ENCODE data around the gene EXT2.
A peak's percentile ranks its signal among the peaks of the same experiment; 100 is the strongest.

EXT2 gene

DNA sequence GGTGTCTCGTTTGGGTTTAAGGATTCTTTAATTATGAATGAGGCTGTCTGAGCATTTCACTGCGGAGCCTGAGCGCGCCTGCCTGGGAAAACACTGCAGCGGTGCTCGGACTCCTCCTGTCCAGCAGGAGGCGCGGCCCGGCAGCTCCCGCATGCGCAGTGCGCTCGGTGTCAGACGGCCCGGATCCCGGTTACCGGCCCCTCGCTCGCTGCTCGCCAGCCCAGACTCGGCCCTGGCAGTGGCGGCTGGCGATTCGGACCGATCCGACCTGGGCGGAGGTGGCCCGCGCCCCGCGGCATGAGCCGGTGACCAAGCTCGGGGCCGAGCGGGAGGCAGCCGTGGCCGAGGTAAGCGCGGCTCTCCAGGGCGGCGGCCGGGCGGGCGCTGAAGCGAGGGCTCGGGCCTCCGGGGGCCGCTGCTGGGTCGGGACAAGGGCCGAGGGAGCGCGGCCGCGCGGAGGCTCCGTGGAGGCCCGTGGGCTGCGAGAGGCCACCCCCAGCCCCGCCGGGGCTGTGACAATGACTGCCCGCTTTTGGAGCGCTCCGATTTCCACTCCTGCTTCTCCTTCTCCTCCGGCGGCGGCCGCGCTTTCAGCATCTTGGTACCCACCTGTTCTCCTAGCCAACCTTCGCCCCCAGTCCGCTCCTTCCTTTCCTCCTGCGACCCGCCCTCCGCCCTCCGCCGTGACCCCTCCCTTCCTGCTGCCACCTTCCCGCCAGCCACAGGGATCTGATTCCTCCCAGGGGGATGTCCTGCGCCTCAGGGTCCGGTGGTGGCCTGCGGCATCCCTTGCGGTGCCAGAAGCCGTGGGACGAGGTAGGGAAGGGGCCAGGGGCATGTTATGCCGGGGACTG, at the start of gene EXT2:
EXT2 (plus strand) TSS at position 173 of the 854 bp plus-strand sequence. CDS start 12,035 bp downstream, outside the sequence.
- peak; percentile 81 to 83 for DNase-seq (ENCODE audit: low read depth in 2 of 2)

DNA sequence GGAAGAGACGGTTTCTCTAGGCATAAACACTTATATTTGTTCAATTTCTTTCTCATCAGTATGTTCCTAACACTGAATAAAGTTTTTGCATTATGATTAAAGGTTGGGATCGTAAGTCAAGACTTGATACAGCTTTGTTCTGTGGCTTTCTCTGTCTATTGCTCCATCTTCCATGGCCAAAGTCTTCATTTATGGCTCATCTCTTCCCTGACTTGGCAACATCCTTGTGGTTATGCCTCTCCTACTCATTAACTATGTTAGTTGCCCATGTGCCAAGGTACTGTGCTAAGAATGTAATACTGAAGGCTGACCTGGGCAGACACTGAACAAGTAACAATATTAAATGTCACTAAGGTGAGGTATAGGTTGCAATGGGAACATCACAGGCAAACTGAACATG, 49.3 kb upstream of the EXT2 start:
- no peak for DNase-seq (ENCODE audit: low read depth in 2 of 2)

DNA sequence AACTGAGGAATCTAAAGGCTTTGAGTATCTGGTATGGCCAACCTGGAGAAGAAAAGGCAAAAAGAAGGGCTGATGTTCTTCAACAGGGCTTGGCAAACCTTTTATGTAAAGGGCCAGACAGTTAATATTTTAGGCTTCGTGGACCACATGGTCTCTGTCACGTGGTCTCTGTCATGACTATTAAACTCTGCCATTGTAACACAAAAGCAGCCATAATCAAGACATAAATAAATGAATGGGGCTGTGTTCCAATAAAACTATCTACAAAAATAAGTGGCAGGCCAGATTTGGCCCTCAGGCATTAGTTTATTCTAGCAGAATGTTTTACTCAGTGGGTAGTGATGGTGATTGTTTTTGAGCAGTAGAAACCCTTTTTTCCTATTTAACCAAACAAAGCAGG, 48.2 kb upstream of the EXT2 start:
- no peak for DNase-seq (ENCODE audit: low read depth in 2 of 2)

DNA sequence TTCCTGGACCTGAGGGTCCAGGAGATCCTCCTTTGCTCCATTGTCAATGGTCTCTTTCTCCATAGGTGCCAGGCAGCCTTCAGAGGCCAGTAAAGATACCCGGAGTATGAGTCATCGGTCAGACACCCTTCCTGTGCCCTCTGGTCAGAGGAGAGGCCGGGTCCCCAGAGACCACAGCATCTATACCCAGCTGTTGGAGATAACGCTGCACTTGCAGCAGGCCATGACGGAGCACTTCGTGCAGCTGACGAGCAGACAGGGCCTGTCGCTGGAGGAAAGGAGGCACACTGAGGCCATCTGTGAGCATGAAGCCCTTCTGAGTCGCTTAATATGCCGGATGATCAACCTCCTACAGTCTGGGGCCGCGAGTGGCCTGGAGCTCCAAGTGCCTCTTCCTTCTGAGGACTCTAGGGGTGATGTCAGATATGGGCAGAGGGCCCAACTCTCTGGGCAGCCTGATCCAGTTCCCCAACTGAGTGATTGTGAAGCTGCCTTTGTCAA, 47.5 kb upstream of the EXT2 start, which contains the start of gene ACCSL:
ACCSL (plus strand) TSS at position 51 of the 501 bp plus-strand sequence; CDS start at position 107, 56 bp downstream.
- DNase-seq (ENCODE audit: low read depth in 2 of 2) = no peak

DNA sequence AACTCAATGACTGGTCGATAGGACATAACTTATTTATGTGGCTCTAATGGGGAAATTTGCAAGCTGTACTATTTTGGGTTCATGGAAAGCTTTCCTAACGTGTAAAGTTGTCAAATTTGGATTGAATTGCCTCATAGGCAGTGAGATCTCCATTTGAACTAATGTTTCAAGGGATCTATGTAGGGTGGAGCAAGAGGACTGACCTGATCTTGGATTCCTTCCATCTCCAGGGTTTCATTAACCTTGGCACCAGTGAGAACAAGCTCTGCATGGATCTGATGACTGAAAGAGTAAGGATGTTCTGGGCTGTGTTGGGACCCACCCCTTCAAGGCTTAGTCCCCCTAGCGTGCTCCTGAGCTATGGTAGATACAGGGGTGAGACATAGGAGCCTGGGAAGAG, 45.6 kb upstream of the EXT2 start:
- DNase-seq (ENCODE audit: low read depth in 2 of 2) = no peak

DNA sequence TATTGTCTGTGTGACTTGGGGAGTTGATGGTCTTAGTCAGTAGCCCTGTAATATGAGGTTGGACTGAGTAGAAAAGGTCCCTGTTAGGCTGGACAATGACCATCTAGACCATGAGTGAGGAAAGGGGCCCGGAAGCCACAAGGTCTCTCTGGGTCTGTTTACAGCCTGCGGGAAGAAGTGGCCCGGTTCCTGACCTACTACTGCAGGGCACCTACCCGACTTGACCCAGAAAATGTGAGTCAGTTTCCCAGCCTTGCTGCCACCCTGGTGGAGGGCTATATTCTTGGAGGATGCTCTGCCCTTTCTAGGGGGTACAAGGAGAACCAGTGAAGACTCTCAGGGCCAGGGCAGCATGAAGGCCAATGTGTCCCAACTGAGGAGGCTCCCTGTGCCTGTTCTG, 44.3 kb upstream of the EXT2 start:
- no peak for DNase-seq (ENCODE audit: low read depth in 2 of 2)

DNA sequence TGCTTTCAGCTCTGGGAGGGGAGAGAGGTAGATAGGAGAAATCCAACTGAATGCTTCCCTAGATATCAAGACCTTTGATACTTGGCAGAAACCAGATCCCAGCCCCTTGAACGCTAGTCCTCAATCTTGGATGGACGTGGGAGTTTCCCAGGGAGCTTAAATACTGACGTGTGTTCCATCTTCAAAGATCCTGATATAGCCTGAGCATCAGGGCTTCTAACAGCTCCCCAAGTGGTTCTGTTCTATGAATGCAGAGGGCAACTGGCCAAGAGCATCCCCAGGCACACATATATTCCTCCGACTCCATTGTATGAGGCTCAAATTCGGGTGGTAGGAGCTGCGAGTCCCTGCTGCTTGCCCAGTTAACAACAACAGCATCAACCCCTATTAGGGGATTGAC, 38.1 kb upstream of the EXT2 start:
- DNase-seq (ENCODE audit: low read depth in 2 of 2) = no peak

DNA sequence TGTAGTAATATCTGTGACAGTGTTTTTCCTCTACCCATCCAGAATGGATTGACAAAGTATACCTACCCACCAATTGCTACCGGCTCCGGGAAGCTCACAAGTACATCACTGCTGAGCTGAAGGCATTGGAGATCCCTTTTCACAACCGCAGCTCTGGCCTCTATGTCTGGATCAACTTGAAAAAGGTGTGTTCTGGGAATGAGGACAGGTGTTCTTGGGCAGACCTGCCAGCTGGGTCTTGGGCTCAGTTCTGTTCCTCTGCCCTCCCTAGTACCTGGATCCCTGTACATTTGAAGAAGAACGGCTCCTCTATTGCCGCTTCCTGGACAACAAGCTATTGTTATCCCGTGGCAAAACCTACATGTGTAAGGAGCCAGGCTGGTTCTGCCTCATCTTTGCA, 37.2 kb upstream of the EXT2 start:
- DNase-seq (ENCODE audit: low read depth in 2 of 2) = no peak

DNA sequence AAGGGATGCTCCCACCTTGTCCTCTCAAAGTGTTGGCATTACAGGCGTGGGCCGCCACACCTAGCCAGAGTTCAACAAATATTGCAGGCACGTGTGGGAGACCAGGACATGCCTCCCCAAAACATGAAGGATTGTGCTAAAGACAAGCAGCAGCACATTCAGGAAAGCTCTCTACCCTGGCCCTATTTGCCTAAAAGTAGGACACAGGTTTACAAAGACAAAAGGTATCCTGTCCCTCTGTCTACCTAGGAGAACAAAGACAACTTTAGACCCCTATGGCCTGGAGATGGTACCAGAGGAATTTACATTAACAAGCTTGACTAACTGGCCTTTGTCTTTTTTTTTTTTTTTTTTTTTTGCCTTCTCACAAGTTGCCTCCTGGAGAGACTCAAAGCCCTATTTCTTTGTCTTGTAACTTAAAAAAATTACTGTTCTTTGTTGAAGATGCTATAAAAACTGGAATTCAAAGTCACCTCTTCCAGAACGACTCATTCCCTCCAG, 30.3 kb upstream of the EXT2 start:
- no peak for DNase-seq (ENCODE audit: low read depth in 2 of 2)

DNA sequence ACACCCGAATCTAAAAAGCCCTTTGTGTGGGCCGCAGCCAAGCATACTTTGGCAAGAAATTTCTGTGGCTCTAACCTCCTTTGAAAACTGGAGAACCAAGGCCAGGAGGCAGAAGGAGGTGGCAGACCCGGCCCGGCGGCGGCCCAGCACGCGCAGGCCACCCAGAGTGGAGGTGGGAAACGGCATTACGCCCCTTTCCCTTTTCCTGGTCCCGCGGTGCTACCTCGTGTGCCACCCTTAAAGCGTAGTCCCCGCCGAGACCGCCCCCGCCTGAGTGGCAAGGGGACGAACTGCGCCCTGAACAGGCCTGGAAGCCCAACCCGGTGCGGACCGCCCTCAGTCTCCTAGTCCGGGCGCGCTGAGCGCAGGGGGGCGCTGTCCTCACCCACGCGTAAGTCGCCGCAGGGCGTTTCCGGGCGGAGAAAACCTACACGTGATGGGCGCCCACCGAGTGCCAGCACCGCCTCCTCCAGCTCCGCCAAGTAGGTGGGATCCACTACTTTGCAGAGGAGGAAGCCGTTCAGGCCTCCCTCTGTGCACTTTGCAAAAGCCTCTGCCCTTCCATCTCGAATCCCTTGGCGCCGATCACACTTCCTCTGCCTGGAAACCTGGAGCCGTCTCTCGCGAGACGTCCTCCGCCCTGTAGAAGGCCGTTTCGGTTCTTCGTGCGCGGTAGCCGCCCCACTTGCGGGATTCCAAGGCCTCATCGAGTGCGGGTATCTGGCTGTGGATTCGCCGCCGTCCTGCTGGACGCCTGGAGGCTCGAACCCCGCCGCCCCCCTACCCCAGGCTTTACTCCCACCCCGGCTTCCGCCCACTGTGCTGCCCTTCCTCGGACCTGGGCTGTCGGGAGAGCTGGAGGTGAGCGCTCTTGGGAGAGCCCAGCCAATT, 29.4 kb upstream of the EXT2 start, which contains the start of gene ACCS:
ACCS (plus strand) TSS at position 430 of the 891 bp plus-strand sequence. CDS start 1,358 bp downstream, outside the sequence.
- DNase-seq (ENCODE audit: low read depth in 2 of 2) = peak; percentile 64 to 74

DNA sequence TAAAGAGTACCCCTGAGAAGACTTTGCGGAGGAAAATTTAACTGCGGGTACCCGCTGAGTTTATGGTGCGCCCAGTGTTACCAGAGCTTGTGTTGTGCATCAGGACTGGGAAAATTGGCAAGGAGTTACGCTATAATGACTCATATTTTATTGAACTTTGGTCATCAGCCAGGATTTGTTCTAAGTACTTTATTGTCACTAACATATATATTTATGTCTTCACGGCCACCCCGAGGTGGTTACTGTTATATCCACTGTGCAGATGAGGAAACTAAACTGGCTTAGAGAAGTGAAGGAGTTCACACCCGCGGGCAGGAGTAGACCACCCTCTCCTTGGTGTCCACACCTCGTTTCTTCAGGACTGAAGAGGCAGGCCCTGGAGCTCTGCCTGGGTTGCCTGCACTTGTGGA, 28.7 kb upstream of the EXT2 start:
- DNase-seq (ENCODE audit: low read depth in 2 of 2) = no peak

DNA sequence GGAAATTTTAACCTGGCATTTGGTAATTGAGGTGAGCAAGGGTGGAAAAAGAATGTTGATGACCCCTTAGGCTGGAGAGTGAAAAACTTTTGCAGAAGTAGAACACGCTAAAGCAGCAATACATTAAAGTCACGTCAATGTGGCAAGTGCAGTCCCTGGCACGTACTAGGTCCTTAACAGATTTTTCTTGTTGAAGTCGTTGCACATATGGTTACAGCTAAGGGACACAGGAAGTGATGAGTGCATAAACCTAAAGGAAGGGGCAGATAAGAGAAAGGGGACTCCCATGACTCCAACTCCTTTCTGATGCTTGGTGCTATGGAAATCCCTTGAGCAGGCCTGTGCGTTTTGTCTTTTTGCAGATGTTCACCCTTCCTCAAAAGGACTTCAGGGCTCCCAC, 28.2 kb upstream of the EXT2 start:
- DNase-seq (ENCODE audit: low read depth in 2 of 2) = no peak

DNA sequence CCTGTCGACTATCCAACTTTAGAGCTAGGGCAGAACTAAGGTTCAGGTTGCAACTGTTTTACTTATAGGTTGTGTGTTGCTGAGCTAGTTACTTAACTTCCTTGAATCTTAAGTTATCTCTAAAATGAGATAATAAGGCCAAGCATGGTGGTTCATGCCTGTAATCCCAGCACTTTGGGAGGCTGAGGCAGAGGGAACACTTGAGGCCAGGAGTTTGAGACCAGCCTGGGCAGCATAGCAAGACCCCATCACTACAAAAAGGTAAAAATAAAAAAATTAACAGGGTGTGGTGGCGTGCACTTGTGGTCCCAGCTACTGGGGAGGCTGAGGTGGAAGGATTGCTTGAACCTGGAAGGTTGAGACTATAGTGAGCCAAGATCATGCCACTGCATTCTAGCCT, 27.3 kb upstream of the EXT2 start:
- no peak for DNase-seq (ENCODE audit: low read depth in 2 of 2)

DNA sequence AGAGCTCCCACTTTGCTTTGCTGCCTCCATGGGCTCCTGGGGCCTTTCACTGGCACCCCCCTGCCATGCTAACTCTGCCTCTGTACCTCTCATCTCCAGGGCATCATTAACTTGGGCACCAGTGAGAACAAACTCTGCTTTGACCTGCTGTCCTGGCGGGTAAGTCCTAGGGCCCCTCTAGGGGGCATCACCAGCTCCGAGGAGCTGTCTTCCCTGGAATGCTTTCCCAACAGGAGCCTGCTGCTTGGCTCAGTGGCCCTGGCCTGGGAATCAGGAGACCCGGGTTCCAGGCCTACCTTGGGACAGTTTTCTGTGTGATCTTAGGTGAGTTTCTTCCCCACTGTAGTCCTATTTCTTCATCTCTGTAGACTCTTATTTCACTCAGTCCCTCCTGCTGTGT, 24.3 kb upstream of the EXT2 start:
- DNase-seq (ENCODE audit: low read depth in 2 of 2) = no peak

DNA sequence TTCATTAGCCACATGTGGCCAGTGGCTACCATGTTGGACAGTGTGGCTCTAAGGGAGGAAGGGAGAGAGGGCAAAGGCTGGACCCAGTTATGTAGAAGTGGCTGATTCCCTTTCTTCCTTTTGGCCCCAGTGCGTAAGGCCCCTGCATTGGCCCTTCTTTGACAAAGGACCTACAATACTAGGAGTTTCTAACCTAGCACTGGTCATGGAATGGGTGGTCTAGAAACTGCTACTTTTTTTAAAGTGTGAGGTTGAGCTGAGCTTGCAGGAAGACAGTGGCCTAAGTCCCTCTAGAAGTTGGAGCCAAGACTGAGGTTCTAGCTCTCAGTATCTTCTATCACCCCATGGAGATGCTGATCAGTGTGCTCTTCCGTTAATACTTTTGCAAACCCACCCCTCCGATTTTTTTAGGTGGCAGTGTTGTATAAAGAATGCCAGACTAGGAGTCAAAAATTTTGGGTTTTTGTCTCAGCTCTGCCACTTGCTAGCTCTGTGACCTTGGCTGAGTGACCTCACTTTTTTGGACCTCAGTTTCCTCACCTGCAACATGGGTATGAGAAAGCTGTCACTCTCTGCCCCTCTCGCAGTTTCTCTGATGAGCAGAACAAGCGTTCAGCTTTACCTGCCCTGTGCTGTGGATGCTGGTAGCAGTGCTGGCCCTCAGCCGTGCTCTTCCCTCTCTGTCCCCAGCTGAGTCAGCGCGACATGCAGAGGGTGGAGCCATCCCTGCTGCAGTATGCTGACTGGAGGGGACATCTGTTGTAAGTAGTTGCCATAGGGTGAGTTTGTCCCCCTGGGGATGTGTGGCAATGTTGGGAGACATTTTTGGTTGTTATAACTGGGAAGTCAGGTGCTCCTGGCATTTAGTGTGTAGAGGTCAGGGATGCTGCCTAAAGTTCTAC, 22.5 kb upstream of the EXT2 start:
- DNase-seq (ENCODE audit: low read depth in 2 of 2) = no peak

DNA sequence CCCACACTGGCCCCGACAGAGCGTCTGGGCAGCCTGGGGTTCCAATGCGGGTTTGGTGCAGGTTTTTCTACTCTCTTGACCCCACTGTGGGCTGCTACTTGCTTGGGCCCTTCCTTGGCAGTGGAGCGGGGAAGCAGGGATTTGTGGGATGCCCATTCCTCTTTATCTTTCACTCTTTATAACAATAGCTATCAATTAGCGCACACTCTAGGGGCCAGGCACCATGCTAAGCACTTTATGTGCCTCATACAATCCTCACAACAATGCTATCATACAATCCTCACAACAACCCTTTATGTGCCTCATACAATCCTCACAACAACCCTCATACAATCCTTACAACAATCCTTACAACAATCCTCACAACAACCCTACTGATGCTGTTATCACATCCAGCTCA, 16.7 kb upstream of the EXT2 start:
- no peak for DNase-seq (ENCODE audit: low read depth in 2 of 2)

DNA sequence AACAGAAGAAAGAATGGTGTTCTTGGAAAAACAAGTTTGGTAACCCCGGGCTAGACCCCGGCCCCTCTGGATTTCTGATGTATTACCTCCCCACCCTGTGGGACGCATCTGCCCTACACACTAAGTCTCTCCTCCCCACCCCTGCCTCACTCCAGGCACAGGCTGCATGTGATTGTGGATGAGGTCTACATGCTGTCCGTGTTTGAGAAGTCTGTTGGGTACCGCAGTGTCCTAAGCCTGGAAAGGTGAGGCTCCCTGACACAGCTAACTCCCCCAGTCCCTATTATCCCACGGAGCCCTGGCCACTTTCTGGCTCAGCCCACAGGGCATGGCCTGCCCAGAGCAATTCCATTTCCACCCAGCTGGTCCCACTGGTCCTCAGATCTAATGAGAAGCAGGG, 16.1 kb upstream of the EXT2 start:
- DNase-seq (ENCODE audit: low read depth in 2 of 2) = no peak

DNA sequence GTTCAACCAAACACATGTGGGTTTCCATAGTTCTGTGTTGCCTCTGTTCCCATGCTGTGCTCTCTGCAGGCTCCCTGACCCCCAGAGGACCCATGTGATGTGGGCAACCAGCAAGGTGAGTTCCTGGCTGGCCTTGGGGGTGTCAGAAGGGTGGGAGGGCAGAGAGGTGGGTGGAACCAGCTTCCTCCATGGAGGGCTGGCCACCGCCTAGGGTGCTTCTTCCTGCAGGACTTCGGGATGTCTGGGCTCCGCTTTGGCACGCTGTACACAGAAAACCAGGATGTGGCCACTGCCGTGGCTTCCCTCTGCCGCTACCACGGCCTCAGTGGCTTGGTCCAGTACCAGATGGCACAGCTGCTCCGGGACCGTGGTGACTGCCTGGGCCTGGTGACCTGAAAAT, 14.5 kb upstream of the EXT2 start:
- no peak for DNase-seq (ENCODE audit: low read depth in 2 of 2)

DNA sequence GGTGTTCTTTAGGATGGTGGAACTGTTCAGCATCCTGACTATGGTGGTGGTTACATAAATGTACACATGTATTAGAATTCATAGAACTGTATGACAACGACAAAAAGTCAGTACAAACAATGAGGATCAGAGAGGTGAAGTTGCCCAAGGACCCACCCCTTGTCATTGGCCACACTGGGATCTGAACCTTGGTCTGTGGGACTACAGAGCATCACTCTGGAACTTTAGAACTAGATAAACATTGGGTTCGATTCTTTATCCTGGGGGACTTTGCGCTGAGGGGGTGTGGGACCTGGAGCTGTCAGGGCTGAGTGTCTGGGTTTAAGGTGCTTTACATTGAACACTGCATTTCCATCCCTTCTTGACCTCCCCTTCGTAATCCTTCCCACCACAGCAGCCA, 12.8 kb upstream of the EXT2 start:
- DNase-seq (ENCODE audit: low read depth in 2 of 2) = no peak

DNA sequence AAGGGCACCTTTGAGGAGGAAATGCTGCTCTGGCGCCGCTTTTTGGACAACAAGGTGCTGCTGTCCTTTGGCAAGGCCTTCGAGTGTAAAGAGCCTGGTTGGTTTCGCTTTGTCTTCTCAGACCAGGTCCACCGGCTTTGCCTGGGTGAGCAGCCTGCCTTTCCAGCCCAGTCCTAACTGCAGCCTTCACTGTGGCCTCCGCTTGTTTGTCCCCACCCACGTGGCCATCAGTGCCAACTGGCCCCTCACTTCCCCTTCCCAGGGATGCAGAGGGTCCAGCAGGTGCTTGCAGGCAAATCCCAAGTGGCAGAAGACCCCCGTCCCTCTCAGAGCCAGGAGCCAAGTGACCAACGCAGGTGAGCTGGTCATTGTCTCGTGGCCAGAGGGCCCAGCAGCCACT, 12.0 kb upstream of the EXT2 start:
- no peak for DNase-seq (ENCODE audit: low read depth in 2 of 2)

DNA sequence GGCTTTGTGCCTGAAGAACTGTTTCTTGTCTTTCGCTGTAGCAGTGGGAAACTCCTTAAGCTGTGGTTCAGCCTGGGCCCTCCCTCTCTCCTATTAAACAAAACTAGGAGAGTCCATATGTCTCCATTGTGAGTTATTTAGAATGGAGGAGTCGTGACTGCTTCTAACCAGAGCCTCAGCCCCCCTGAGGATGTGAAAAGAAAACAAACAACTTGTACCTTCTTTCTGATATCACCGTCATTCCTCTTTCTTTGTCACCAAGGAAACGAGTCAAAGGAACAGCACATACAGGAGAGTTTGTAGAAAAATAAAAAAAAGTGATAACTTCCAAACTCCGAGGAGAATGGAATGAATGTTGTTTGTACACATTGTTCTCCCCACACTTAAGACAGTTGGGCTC, 11.6 kb upstream of the EXT2 start:
- no peak for DNase-seq (ENCODE audit: low read depth in 2 of 2)
